HG03378 (cell line): ENCODE data around the gene LRBA.

ENCODE experiments used
- ATAC-seq: cut with Tn5 transposase; IDR thresholded peaks from one replicate; pipeline ENCODE4 v1.9.1; 2021; ENCODE audit warnings: mild to moderate bottlenecking, moderate library complexity; ENCODE audit not compliant: unreplicated experiment

Gene LRBA

GRCh38 chr4:150343796-150344195, 671.3 kb downstream of the LRBA start:
- ATAC-seq = no peak

- no peak for ATAC-seq
Observed at GRCh38 chr4:150342945-150343344, 672.1 kb downstream of the LRBA start.

- ATAC-seq = no peak
Observed at GRCh38 chr4:150337734-150338133, 677.4 kb downstream of the LRBA start.

GRCh38 chr4:150336676-150337412, 678.2 kb downstream of the LRBA start:
- ATAC-seq = no peak

- ATAC-seq = no peak
Observed at GRCh38 chr4:150332961-150333360, 682.1 kb downstream of the LRBA start.

GRCh38 chr4:150332086-150332485, 683.0 kb downstream of the LRBA start:
- ATAC-seq = no peak

- no peak for ATAC-seq
Observed at GRCh38 chr4:150329373-150329772, 685.7 kb downstream of the LRBA start.

- no peak for ATAC-seq
Observed at GRCh38 chr4:150328496-150328895, 686.6 kb downstream of the LRBA start.

- ATAC-seq = no peak
Observed at GRCh38 chr4:150327262-150327780, 687.8 kb downstream of the LRBA start.

GRCh38 chr4:150325872-150326271, 689.2 kb downstream of the LRBA start:
- peak; percentile 97 for ATAC-seq

- no peak for ATAC-seq
Observed at GRCh38 chr4:150323406-150324325, 691.4 kb downstream of the LRBA start.

GRCh38 chr4:150322646-150323045, 692.4 kb downstream of the LRBA start:
- ATAC-seq = no peak

- ATAC-seq = no peak
Observed at GRCh38 chr4:150321113-150321512, 694.0 kb downstream of the LRBA start.

- no peak for ATAC-seq
Observed at GRCh38 chr4:150318971-150319370, 696.1 kb downstream of the LRBA start.

GRCh38 chr4:150318527-150318926, 696.6 kb downstream of the LRBA start:
- ATAC-seq = no peak

- no peak for ATAC-seq
Observed at GRCh38 chr4:150316332-150317205, 698.5 kb downstream of the LRBA start.

GRCh38 chr4:150315691-150316090, 699.4 kb downstream of the LRBA start:
- no peak for ATAC-seq

GRCh38 chr4:150315175-150315574, 699.9 kb downstream of the LRBA start:
- no peak for ATAC-seq

- no peak for ATAC-seq
Observed at GRCh38 chr4:150314031-150314430, 701.1 kb downstream of the LRBA start.

GRCh38 chr4:150310159-150310895, 704.8 kb downstream of the LRBA start:
- ATAC-seq = no peak
